GM10266 (cell line): Measurements from ENCODE around the gene SASH3.
A peak's percentile ranks its signal among the peaks of the same experiment; 100 is the strongest.

Experiments used
- DNase-seq: peaks from one replicate; pipeline ENCODE4 v3.0.0; 2012; ENCODE audit errors: extremely low spot score
- CTCF ChIP-seq: IDR thresholded peaks from 2 replicates; pipeline ENCODE4 v1.5.1; 2012; ENCODE audit warnings: mild to moderate bottlenecking, low read depth; ENCODE audit not compliant: control insufficient read depth, insufficient read depth; ENCODE audit errors: missing control alignments

The SASH3 gene

GRCh38 chrX:129843459-129844306 lies 63.9 kb downstream of the SASH3 start, which contains the start of gene ZDHHC9:
Gene ZDHHC9 (minus strand): TSS chrX:129843886. CDS start chrX:129841945, 1,941 bp downstream.
- DNase-seq = peak; percentile 91
- no peak for TF ChIP-seq CTCF
